Karpas-422 (cell line): Measurements from ENCODE around the gene L3MBTL2. TPM values are rescaled to one million over a fixed set of nuclear protein-coding genes. Genes with fewer than 3 reads are reported as not detected.

Experiments used
- DNase-seq: peaks from one replicate; pipeline ENCODE4 v3.0.0-alpha.2; 2015
- H2AFZ ChIP-seq: fragments of 200-600 bp; sonication (generic); 2 replicates; pipeline ENCODE4 v1.6.1; 2014; ENCODE audit warnings: antibody characterized with exemption, low read length, mixed read lengths
- H3K27ac ChIP-seq: fragments of 200-600 bp; sonication (generic); 2 replicates; pipeline ENCODE4 v1.5.1; 2014; ENCODE audit warnings: mild to moderate bottlenecking, low read length, moderate library complexity
- H3K27me3 ChIP-seq: fragments of 200-600 bp; sonication (generic); 2 replicates; pipeline ENCODE4 v1.6.1; 2014; ENCODE audit warnings: low read length, mixed read lengths
- H3K36me3 ChIP-seq: fragments of 200-600 bp; sonication (generic); 2 replicates; pipeline ENCODE4 v1.6.1; 2014; ENCODE audit warnings: low read length, mixed read lengths; ENCODE audit not compliant: insufficient read depth
- H3K4me1 ChIP-seq: fragments of 200-600 bp; sonication (generic); 2 replicates; pipeline ENCODE4 v1.6.1; 2014; ENCODE audit warnings: mild to moderate bottlenecking, low read length, mixed read lengths
- H3K4me2 ChIP-seq: fragments of 200-600 bp; sonication (generic); 2 replicates; pipeline ENCODE4 v1.6.1; 2014; ENCODE audit warnings: low read length, low read depth, mild to moderate bottlenecking; ENCODE audit not compliant: poor library complexity, severe bottlenecking
- H3K4me3 ChIP-seq: fragments of 200-600 bp; sonication (generic); 2 replicates; pipeline ENCODE4 v1.5.1; 2014; ENCODE audit warnings: mild to moderate bottlenecking, antibody characterized with exemption, low read length, mixed read lengths
- H3K79me2 ChIP-seq: fragments of 200-600 bp; sonication (generic); 2 replicates; pipeline ENCODE4 v1.6.1; 2014; ENCODE audit warnings: mild to moderate bottlenecking, low read length, mixed read lengths
- H3K9ac ChIP-seq: fragments of 200-600 bp; sonication (generic); 2 replicates; pipeline ENCODE4 v1.6.0; 2014; ENCODE audit warnings: low read length
- H3K9me2 ChIP-seq: fragments of 200-600 bp; sonication (generic), shearing (Covaris generic); replicated peaks from 2 replicates; pipeline ENCODE4 v1.6.0; 2014; ENCODE audit warnings: mild to moderate bottlenecking, low read length, moderate library complexity; ENCODE audit not compliant: insufficient read depth
- H3K9me3 ChIP-seq: fragments of 300-700, 200-600 bp; sonication (generic); 2 replicates; pipeline ENCODE4 v1.6.1; 2014; ENCODE audit warnings: low read length, mixed read lengths
- H4K20me1 ChIP-seq: fragments of 200-600 bp; sonication (generic); 2 replicates; pipeline ENCODE4 v1.6.1; 2014; ENCODE audit warnings: mild to moderate bottlenecking, antibody characterized with exemption, low read length, low read depth; ENCODE audit not compliant: insufficient read depth
- total RNA-seq: library from RNA; depleted of rRNA; stranded (reverse); fragments of >200 nt; shearing (Covaris generic); gene quantifications from 2 replicates; pipeline ENCODE4 v1.2.3, GENCODE V29; 2014; ENCODE audit warnings: low replicate concordance; rRNA removed

The L3MBTL2 gene
- total RNA-seq = 19.9 and 29.7 TPM in 2 replicates

DNA sequence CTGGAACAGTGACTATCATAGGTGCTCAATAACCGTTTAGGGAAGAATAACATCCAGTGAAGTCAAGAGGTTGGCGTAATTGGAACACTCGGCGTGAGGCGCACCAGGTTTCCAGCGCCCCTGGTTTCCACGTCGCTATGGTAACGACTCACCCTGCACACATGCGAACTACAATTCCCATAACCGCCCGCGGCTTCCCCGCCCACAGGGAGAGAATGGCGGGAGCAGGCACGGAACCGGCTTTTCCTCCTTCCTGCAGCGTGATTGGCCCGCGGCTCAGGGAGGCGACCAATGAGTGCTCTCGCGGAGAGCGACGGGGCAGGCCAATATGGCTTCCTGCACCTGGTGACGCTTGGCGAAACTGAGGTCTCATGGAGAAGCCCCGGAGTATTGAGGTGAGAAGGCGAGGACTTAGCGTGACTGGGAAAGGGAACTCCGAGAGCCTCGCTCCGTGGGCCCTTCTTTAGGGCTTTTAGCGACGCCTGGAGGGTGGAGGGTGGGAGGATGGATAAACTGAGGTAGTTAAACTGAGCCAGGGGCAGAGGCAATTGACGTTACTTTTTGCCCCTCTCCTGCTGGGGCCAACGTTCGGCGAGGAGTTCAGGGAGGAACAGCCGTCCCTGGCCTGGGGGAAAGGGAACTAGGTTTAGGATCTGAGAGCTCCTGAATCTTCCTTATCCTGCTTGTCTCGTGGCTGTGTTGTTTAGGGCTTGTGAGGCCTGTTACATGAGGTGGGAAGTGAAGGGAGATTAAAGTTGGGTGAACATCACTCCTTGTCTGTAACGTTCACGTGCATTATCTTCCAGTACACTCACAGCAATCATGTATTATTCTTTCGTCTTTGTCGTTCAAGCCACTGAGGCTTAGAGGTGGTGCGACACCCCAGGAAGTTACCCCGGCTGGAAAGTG lies at the start of gene L3MBTL2:
TSS of gene L3MBTL2 (plus strand) at position 321 of the 909 bp plus-strand sequence. CDS start at position 372, 51 bp downstream.
- Histone ChIP-seq H3K27ac (peak within 1 kb of the TSS; percentile 75), H3K27me3 (no peaks in the 10 kb centered on the region), H3K4me3 (peak within 1 kb of the TSS; percentile 76), H3K4me2 (peak within 1 kb of the TSS; percentile 70), H3K79me2 (peaks cover 24% of the 10 kb centered on the region), H3K36me3 (peaks cover 7% of the 10 kb centered on the region; the same call in 1 of the 2 replicates), H3K4me1 (peaks cover 37% of the 10 kb centered on the region), H2AFZ (peak within 1 kb of the TSS; percentile 39; the same call in 1 of the 2 replicates), H4K20me1 (no peaks in the 10 kb centered on the region), H3K9me3 (no peaks in the 10 kb centered on the region), H3K9me2 (no peaks in the 10 kb centered on the region), H3K9ac (peak within 1 kb of the TSS; percentile 81)
- DNase-seq = peak; percentile 99

- no peak overlapping the region for H3K9ac ChIP-seq
- H3K4me3 ChIP-seq = no peak overlapping the region
- no peak overlapping the region for H3K4me2 ChIP-seq
- H3K9me3 ChIP-seq = no peaks in the 10 kb centered on the region
- no peaks in the 10 kb centered on the region for H3K27me3 ChIP-seq
- no peaks in the 10 kb centered on the region for H3K9me2 ChIP-seq
- H4K20me1 ChIP-seq = no peaks in the 10 kb centered on the region
- DNase-seq = no peak
- H3K79me2 ChIP-seq = peaks cover 5% of the 10 kb centered on the region; the same call in 1 of the 2 replicates
- H3K27ac ChIP-seq = no peak overlapping the region
- peaks cover 86% of the 10 kb centered on the region; the same call in 1 of the 2 replicates for H3K36me3 ChIP-seq
- no peak overlapping the region for H2AFZ ChIP-seq
- no peaks in the 10 kb centered on the region for H3K4me1 ChIP-seq
These were observed 48.0 kb upstream of the L3MBTL2 start for GRCh38 chr22:41157083-41157482.

GRCh38 chr22:41169157-41169556 lies 36.0 kb upstream of the L3MBTL2 start:
- Histone ChIP-seq H3K27me3 (no peaks in the 10 kb centered on the region), H3K4me3 (no peak overlapping the region), H3K4me1 (no peaks in the 10 kb centered on the region), H2AFZ (no peak overlapping the region), H3K9ac (no peak overlapping the region), H3K9me2 (no peaks in the 10 kb centered on the region), H3K9me3 (no peaks in the 10 kb centered on the region), H4K20me1 (no peaks in the 10 kb centered on the region), H3K4me2 (no peak overlapping the region), H3K36me3 (peaks cover 71% of the 10 kb centered on the region), H3K79me2 (0 out of 2 replicates have a peak, but pooled peaks cover 3% of the 10 kb centered on the region), H3K27ac (no peak overlapping the region)
- no peak for DNase-seq

DNA sequence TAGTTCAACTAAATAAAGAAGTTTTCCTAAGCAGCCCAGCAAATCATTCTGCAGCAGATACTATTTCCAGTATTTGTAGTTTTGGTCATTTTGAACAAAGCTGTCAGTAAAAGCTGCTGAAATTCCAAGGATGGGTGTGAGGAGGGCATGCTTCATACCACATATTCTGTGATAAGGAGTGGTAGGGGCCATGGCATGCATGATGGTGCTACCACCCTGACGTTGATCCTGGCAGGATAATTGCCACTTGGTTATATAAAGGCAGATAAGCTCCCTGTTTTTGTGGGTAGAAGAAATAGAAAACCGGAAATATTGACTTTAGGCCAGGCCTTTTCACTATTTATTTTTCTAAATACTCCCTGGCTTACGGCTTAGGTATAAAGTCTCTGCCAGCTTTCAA lies 33.1 kb upstream of the L3MBTL2 start:
- Histone ChIP-seq H3K27ac (no peak overlapping the region), H3K9ac (no peak overlapping the region), H3K27me3 (no peaks in the 10 kb centered on the region), H4K20me1 (peaks cover 12% of the 10 kb centered on the region; the same call in 1 of the 2 replicates), H3K4me2 (no peak overlapping the region), H3K79me2 (no peaks in the 10 kb centered on the region), H3K9me2 (no peaks in the 10 kb centered on the region), H3K4me1 (no peaks in the 10 kb centered on the region), H3K9me3 (no peaks in the 10 kb centered on the region), H2AFZ (no peak overlapping the region), H3K36me3 (peaks cover 78% of the 10 kb centered on the region), H3K4me3 (no peak overlapping the region)
- DNase-seq = no peak

- H3K4me3 ChIP-seq = no peak overlapping the region
- peaks cover 26% of the 10 kb centered on the region; the same call in 1 of the 2 replicates for H4K20me1 ChIP-seq
- no peak overlapping the region for H3K27ac ChIP-seq
- peaks cover 12% of the 10 kb centered on the region for H3K4me1 ChIP-seq
- H3K79me2 ChIP-seq = no peaks in the 10 kb centered on the region
- peaks cover 78% of the 10 kb centered on the region for H3K36me3 ChIP-seq
- no peaks in the 10 kb centered on the region for H3K9me2 ChIP-seq
- no peak overlapping the region for H3K4me2 ChIP-seq
- no peaks in the 10 kb centered on the region for H3K27me3 ChIP-seq
- no peak for DNase-seq
- H3K9ac ChIP-seq = no peak overlapping the region
- H2AFZ ChIP-seq = no peak overlapping the region
- H3K9me3 ChIP-seq = no peaks in the 10 kb centered on the region
These were observed 29.6 kb upstream of the L3MBTL2 start for GRCh38 chr22:41175546-41175945.

DNA sequence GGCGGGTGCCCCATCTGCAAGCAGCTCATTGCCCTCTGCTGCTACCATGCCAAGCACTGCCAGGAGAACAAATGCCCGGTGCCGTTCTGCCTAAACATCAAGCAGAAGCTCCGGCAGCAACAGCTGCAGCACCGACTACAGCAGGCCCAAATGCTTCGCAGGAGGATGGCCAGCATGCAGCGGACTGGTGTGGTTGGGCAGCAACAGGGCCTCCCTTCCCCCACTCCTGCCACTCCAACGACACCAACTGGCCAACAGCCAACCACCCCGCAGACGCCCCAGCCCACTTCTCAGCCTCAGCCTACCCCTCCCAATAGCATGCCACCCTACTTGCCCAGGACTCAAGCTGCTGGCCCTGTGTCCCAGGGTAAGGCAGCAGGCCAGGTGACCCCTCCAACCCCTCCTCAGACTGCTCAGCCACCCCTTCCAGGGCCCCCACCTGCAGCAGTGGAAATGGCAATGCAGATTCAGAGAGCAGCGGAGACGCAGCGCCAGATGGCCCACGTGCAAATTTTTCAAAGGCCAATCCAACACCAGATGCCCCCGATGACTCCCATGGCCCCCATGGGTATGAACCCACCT lies 28.0 kb upstream of the L3MBTL2 start:
- H3K36me3 ChIP-seq = peaks cover 71% of the 10 kb centered on the region

GRCh38 chr22:41177622-41178424 lies 27.3 kb upstream of the L3MBTL2 start:
- DNase-seq = no peak
- no peaks in the 10 kb centered on the region for H3K9me2 ChIP-seq
- H3K27ac ChIP-seq = no peak overlapping the region
- no peak overlapping the region for H3K4me2 ChIP-seq
- H3K9ac ChIP-seq = no peak overlapping the region
- H3K9me3 ChIP-seq = no peaks in the 10 kb centered on the region
- no peak overlapping the region for H2AFZ ChIP-seq
- no peaks in the 10 kb centered on the region for H3K79me2 ChIP-seq
- peaks cover 64% of the 10 kb centered on the region for H3K36me3 ChIP-seq
- H3K4me3 ChIP-seq = no peak overlapping the region
- H4K20me1 ChIP-seq = peaks cover 31% of the 10 kb centered on the region; the same call in 1 of the 2 replicates
- peaks cover 12% of the 10 kb centered on the region for H3K4me1 ChIP-seq
- H3K27me3 ChIP-seq = no peaks in the 10 kb centered on the region

More for the DNA sequence above, 28.0 kb upstream of the L3MBTL2 start:
- H2AFZ ChIP-seq = no peak overlapping the region
- peaks cover 31% of the 10 kb centered on the region; the same call in 1 of the 2 replicates for H4K20me1 ChIP-seq
- peaks cover 12% of the 10 kb centered on the region for H3K4me1 ChIP-seq
- H3K4me2 ChIP-seq = no peak overlapping the region
- H3K27me3 ChIP-seq = no peaks in the 10 kb centered on the region
- no peak overlapping the region for H3K9ac ChIP-seq
- no peak overlapping the region for H3K27ac ChIP-seq
- H3K9me3 ChIP-seq = no peaks in the 10 kb centered on the region
- H3K9me2 ChIP-seq = no peaks in the 10 kb centered on the region
- H3K4me3 ChIP-seq = no peak overlapping the region
- H3K79me2 ChIP-seq = no peaks in the 10 kb centered on the region
- no peak for DNase-seq
